Measurements from ENCODE around the gene NOVA2. TPM values are rescaled to one million over a fixed set of nuclear protein-coding genes. Genes with fewer than 3 reads are reported as not detected.

Gene NOVA2
- total RNA-seq, 1 donor, result 0.27 TPM

DNA sequence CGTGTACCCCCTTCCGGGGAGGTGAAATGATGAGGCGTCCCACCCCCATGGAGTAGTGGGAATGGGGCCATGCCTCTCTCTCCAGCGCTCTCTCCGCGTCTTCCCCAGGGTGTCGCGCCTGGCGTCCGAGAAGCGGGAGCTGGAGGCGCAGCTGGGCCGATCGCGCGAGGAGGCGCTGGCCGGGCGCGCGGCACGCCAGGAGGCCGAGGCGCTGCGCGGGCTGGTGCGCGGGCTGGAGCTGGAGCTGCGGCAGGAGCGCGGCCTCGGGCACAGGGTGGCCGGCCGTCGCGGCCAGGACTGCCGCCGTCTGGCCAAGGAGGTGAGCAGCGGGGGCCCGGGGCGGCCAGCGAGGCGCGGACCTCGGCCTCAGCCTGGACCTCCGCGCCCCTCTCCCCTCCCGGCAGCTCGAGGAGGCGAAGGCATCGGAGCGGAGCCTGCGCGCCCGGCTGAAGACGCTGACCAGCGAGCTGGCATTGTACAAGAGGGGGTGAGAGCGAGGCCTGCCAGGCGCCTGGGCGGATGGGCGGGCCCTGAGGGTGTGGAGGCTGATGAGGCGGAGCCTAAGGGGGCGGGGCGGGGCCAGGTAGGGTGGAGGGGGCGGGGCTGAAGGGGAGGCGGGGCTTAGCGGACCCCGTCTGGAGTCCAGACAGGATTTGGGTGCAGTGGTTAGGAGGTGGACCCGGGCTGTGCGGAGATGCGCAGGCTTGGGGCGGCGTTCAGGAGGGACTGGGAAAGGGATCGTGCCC, 41.4 kb upstream of the NOVA2 start:
- DNase-seq (ENCODE audit: low read depth), result no peak
- TF ChIP-seq, protein P1, sequence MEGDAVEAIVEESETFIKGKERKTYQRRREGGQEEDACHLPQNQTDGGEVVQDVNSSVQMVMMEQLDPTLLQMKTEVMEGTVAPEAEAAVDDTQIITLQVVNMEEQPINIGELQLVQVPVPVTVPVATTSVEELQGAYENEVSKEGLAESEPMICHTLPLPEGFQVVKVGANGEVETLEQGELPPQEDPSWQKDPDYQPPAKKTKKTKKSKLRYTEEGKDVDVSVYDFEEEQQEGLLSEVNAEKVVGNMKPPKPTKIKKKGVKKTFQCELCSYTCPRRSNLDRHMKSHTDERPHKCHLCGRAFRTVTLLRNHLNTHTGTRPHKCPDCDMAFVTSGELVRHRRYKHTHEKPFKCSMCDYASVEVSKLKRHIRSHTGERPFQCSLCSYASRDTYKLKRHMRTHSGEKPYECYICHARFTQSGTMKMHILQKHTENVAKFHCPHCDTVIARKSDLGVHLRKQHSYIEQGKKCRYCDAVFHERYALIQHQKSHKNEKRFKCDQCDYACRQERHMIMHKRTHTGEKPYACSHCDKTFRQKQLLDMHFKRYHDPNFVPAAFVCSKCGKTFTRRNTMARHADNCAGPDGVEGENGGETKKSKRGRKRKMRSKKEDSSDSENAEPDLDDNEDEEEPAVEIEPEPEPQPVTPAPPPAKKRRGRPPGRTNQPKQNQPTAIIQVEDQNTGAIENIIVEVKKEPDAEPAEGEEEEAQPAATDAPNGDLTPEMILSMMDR (IDR thresholded peaks at IDR 0.05; ENCODE audit: insufficient read depth, low read length), result no peak
- H3K4me3 ChIP-seq (ENCODE audit: low read depth, low read length), result no peak overlapping the region

DNA sequence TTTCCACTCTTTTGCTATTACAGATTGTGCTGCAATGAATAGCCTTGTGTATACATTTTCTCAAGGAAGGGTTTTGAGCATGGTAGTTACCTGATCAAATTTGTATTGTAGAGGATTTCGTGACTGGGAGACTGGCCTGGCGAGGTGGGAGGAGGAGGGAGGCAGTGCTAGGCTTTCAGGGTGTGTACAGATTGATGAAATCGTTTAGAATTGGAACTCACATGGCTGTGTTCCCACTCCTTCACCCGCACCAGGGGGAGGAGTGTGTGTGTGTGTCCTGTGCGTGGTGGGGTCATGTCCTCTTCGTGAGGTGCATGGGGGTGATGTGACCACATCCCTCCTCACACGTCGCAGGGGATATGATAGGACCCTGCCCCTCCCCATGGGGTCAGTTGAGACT, 40.9 kb upstream of the NOVA2 start:
- TF ChIP-seq, protein P1 (IDR thresholded peaks at IDR 0.05; ENCODE audit: insufficient read depth, low read length), result no peak
- H3K4me3 ChIP-seq (ENCODE audit: low read depth, low read length), result no peak overlapping the region
- no peak for DNase-seq (ENCODE audit: low read depth)

DNA sequence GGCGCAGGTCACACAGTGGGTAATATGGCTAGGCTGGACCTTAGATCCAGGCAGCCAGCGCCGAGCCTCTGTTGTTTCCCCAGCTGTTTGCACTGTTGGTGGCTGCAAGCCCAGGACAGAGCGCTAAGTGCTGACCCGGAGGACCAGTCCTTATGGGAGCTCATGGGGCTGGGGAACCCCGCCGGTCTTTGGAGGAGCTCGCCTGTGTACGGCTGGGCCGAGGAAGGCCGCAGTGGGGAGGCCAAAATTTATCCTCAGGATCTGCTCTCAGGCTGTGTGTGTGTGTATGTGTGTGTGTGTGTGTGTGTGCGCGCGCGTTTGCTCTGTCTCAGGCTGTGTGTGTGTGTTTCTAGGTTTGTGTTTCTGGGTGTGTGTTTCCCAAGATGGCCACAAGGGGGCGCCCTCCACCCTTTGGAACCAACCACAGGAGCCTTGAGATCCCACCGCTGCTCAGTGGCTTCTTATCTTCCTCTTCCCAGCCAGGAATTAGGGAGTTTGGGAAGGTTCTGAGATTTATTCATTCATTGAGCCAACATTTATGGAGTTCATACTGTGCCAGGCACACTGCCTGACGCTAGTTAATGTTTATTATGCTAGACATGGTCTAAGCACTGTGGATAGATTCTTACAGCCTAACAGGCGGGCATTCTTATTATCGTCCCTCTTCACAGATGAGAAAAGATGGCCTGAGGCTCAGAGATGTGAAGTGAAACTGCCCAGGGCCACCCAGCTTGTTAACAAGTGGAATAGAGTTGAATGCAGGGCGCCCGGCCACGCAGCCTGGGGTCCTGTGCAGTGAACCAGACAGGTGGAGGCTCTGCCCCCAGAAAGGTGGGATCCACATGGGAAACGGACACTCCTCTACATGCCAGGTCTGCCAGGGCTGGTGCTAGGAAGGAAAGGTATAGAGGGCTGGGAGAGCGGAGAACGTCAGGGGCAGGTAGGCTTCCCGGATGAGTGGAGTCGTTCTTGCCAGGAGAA, 36.2 kb upstream of the NOVA2 start:
- TF ChIP-seq, protein P1 (IDR thresholded peaks at IDR 0.05; ENCODE audit: insufficient read depth, low read length), result peak; percentile 80
- H3K4me3 ChIP-seq (ENCODE audit: low read depth, low read length), result no peak overlapping the region
- peak; percentile 81 for DNase-seq (ENCODE audit: low read depth)

DNA sequence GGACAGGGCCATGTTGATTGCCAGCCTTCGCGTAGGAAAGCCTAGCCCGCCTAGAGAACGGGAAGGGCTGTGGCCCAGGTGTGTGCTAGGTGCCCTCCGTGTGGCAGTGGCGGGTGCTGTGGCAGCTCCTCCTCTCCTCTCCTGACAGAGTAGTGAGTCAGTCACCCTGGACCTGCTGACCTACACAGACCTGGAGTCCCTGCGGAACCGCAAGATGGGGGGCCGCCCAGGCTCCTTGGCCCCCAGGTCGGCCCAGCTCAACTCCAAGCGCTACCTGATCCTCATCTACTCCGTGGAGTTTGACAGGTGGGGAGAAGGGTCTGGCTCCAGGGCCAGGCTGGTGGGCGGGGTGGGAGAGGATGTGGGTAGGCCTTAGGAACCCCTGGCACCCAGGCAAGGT, 32.7 kb upstream of the NOVA2 start:
- DNase-seq (ENCODE audit: low read depth), result no peak
- H3K4me3 ChIP-seq (ENCODE audit: low read depth, low read length), result no peak overlapping the region
- TF ChIP-seq, protein P1 (IDR thresholded peaks at IDR 0.05; ENCODE audit: insufficient read depth, low read length), result no peak

DNA sequence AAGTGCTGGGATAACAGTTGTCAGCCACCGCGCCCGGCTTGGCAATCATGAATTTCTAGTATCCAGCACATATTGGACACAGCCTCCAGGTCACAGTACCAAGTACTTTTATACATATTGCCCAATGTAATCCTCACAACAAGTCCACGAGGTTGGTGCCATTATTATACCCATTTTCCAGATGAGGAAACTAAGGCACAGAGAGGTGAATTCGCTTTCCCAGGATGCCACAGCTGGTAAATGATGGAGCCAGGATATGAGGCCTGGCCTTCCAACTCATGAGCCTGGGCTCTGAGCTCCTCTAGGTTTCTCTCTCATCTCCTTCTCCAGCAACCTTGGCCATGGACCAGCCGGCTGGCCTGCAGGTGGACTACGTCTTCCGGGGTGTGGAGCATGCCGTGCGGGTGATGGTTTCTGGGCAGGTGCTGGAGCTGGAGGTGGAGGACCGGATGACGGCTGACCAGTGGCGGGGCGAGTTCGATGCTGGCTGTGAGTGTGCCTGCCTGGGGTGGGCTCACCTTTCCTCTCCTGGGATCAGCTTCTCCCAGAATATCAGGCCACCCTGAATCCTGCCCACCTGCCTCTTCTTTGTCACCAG, 29.1 kb upstream of the NOVA2 start:
- TF ChIP-seq, protein P1 (IDR thresholded peaks at IDR 0.05; ENCODE audit: insufficient read depth, low read length), result no peak
- H3K4me3 ChIP-seq (ENCODE audit: low read depth, low read length), result no peak overlapping the region
- DNase-seq (ENCODE audit: low read depth), result no peak

DNA sequence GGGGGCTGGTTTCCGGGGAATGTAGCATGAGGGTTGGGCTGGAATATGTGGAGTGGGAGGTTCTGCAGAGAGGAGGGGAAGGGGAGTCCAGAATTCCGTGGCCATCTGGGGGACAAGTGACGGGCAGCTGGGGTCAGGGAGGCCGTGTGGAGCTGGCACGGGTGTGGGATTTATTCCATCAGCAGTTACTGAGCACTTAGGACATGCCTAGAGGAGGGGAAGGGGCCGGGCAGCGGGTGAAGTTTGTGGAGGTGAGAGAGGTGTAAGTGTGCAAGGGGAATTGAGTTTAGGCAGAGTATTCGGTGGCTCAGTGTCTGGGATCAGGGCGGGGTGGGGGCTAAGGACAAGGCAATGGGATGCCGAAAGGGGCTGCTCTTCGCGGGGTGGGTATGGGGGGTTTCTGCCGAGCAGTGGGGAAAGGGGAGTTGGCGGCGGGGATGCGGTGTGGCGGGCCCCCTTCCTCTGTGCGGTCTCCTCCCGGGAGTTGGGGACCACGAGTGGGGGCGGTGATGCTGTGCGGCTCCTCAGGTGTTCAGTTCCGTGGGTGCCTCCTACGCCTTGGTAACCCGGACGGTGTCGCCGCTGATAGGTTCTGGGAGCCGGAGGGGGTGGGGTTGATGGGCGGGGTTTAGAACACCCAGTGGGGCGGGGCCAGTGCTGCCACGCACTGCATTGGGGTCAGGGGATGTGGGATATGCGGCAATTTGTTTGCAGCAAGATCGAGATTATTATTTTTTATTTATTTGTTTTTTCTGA, 27.0 kb upstream of the NOVA2 start:
- peak overlapping the region; percentile 44 for H3K4me3 ChIP-seq (ENCODE audit: low read depth, low read length)
- TF ChIP-seq, protein P1 (IDR thresholded peaks at IDR 0.05; ENCODE audit: insufficient read depth, low read length), result no peak
- DNase-seq (ENCODE audit: low read depth), result no peak

All from fibroblast of the aortic adventitia (primary cell).